Mammary epithelial cell (primary cell): ENCODE measurements around the gene MS4A5.

Source experiments
- CTCF ChIP-seq, 2 donors: IDR thresholded peaks in 1 of 2; conservative IDR thresholded peaks in 1 of 2; 2 replicates each; pipeline ENCODE4 v1.5.1; 2011 to 2012; ENCODE audit warnings: inconsistent platforms in 2 of 2, low read length in 2 of 2, mild to moderate bottlenecking in 2 of 2, control low read depth in 1 of 2, low read depth in 1 of 2; ENCODE audit not compliant: insufficient read depth in 1 of 2; ENCODE audit errors: extremely low read depth in 1 of 2
- EZH2 ChIP-seq: IDR thresholded peaks from 2 replicates; pipeline ENCODE4 v1.6.1; 2012; ENCODE audit warnings: low read length, inconsistent platforms, borderline replicate concordance

GRCh38 chr11:60447070-60447469 lies 17.7 kb downstream of the MS4A5 start:
- TF ChIP-seq CTCF (conservative IDR thresholded peaks at IDR 0.05 in 1 of 2, IDR thresholded peaks at IDR 0.05 in 1 of 2; ENCODE audit: extremely low read depth in 1 of 2, insufficient read depth in 1 of 2, low read depth in 1 of 2, low read length in 2 of 2) (no peak), EZH2 (no peak)
